Left renal pelvis (tissue), 4 donors: Measurements from ENCODE around the gene NOC2L. TPM values are rescaled to one million over a fixed set of nuclear protein-coding genes. Genes with fewer than 3 reads are reported as not detected.
"Not testable (repeated sequence)": the region's sequence is repeated elsewhere in the genome, so short reads cannot be mapped to it uniquely, and the experiment has no call there.

ENCODE experiments used
- DNase-seq, 4 donors: peaks; one replicate each; pipeline ENCODE4 v3.0.0-alpha.2; 2013; ENCODE audit warnings: low read depth in 4 of 4, low spot score in 3 of 4
- polyA plus RNA-seq, 4 donors: library from polyadenylated mRNA; unstranded; fragments of 120-200 nt; gene quantifications; one replicate each; pipeline ENCODE4 v1.2.1, GENCODE V29; 2013; ENCODE audit not compliant: insufficient read length in 4 of 4

The NOC2L gene
- polyA plus RNA-seq, 4 donors: 37.7 to 67.3 (median 56.9) TPM

GRCh38 chr1:995665-996633 lies 36.9 kb upstream of the NOC2L start:
- DNase-seq: no peak

- not testable (repeated sequence) for DNase-seq
These were observed 35.5 kb upstream of the NOC2L start for GRCh38 chr1:994546-994945.

GRCh38 chr1:993379-993995 lies 34.4 kb upstream of the NOC2L start:
- DNase-seq: no peak

GRCh38 chr1:992362-992761 lies 33.3 kb upstream of the NOC2L start:
- no peak for DNase-seq

GRCh38 chr1:991895-992294 lies 32.8 kb upstream of the NOC2L start:
- no peak for DNase-seq

GRCh38 chr1:991275-991674 lies 32.2 kb upstream of the NOC2L start:
- not testable (repeated sequence) for DNase-seq

GRCh38 chr1:988061-988460 lies 29.0 kb upstream of the NOC2L start:
- not testable (repeated sequence) for DNase-seq

GRCh38 chr1:985126-985525 lies 26.1 kb upstream of the NOC2L start:
- no peak for DNase-seq

- no peak for DNase-seq
These were observed 25.4 kb upstream of the NOC2L start for GRCh38 chr1:984476-984814.

GRCh38 chr1:983798-984475 lies 24.9 kb upstream of the NOC2L start:
- no peak for DNase-seq

- no peak for DNase-seq
These were observed 23.8 kb upstream of the NOC2L start for GRCh38 chr1:982765-983436.

- DNase-seq: no peak
These were observed 23.0 kb upstream of the NOC2L start, which contains the start of gene PERM1 for GRCh38 chr1:981955-982558. Gene PERM1, minus strand, starts transcription at chr1:982093. Its CDS starts 1,064 bp downstream, at chr1:981029.

- no peak for DNase-seq
These were observed 22.5 kb upstream of the NOC2L start for GRCh38 chr1:981491-981954.

GRCh38 chr1:980602-981395 lies 21.7 kb upstream of the NOC2L start:
- no peak for DNase-seq

GRCh38 chr1:980137-980571 lies 21.1 kb upstream of the NOC2L start:
- DNase-seq: no peak

GRCh38 chr1:979744-980072 lies 20.7 kb upstream of the NOC2L start:
- DNase-seq: no peak

- no peak for DNase-seq
These were observed 20.0 kb upstream of the NOC2L start for GRCh38 chr1:978835-979743.

- DNase-seq: no peak
These were observed 19.2 kb upstream of the NOC2L start for GRCh38 chr1:978069-978834.
